Esophagus squamous epithelium (tissue), 5 donors: ENCODE measurements around the gene SREBF2. TPM values are rescaled to one million over a fixed set of nuclear protein-coding genes. Genes with fewer than 3 reads are reported as not detected.

Experiments used
- DNase-seq: peaks from one replicate; lab custom pipeline; 2025; lab: John Stamatoyannopoulos, UW
- H3K27ac ChIP-seq, 4 donors: fragments of 200-600 bp; sonication (generic); one replicate each; pipeline ENCODE4 v1.5.1; 2016 to 2019; ENCODE audit warnings: mild to moderate bottlenecking in 1 of 4
- H3K27me3 ChIP-seq, 4 donors: fragments of 200-600 bp; sonication (generic); 1 replicate in 3 of 4; 2 replicates in 1 of 4; pipeline versions ENCODE4 v1.5.1 to v1.6.0; 2017 to 2021; ENCODE audit warnings: antibody characterized with exemption in 1 of 4
- H3K36me3 ChIP-seq, 3 donors: fragments of 200-600 bp; sonication (generic); one replicate each; pipeline ENCODE4 v1.5.1; 2016 to 2019
- H3K4me1 ChIP-seq, 3 donors: fragments of 200-600 bp; sonication (generic); one replicate each; pipeline ENCODE4 v1.5.1; 2017 to 2019
- H3K4me3 ChIP-seq, 4 donors: fragments of 200-600 bp; sonication (generic); 1 replicate in 3 of 4; 2 replicates in 1 of 4; pipeline ENCODE4 v1.5.1; 2016 to 2019; ENCODE audit warnings: mild to moderate bottlenecking in 2 of 4, moderate library complexity in 1 of 4
- H3K9me3 ChIP-seq, 3 donors: fragments of 200-600 bp; sonication (generic); one replicate each; pipeline ENCODE4 v1.5.1; 2016 to 2019
- POLR2A ChIP-seq, 4 donors: fragments of 450-650 bp; IDR thresholded peaks; one replicate each; pipeline ENCODE4 v1.6.1; 2017; ENCODE audit warnings: antibody characterized with exemption in 4 of 4, mild to moderate bottlenecking in 4 of 4, moderate library complexity in 3 of 4
- WGBS, 2 donors: methylation state at CpG; one replicate each; pipeline ENCODE4 v1.1.5; 2018; 5-methylcytosine and 5-hydroxymethylcytosine counted together
- intact Hi-C: fragments of 100-400 bp; cut with DNase I; formaldehyde crosslinking; loops from one replicate; pipeline ENCODE4 v1.15.0; 2022
- total RNA-seq, 4 donors: library from RNA; depleted of rRNA; stranded (reverse); fragments of >200 nt; gene quantifications; one replicate each; pipeline ENCODE4 v1.1.0, GENCODE V29; 2016
- TF ChIP-seq, protein P1 (sequence below), 6 experiments: fragments of 450-650 bp in 4 of 6; fragments of 200-600 bp in 2 of 6; sonication (generic) in 2 of 6; IDR thresholded peaks; one replicate each; pipeline ENCODE4 v1.5.1; 2016 to 2019; ENCODE audit warnings: antibody characterized with exemption in 6 of 6, mild to moderate bottlenecking in 4 of 6, moderate library complexity in 4 of 6
- donor health status: DM: yes; HTN: yes; CAD: no.

Gene SREBF2
- total RNA-seq, 4 donors from 2014 or later, result 72.8 to 138 (median 98.6) TPM

- intact Hi-C loops, result no loop called here
- WGBS, 2 donors, result 0 to 82% methylated on average over 2 to 3 of the region's 63 CpGs
- Histone ChIP-seq H3K36me3 (no peaks in the 10 kb centered on the region), H3K4me3 (peak within 1 kb of the TSS; percentile 25 to 68 (median 40)), H3K4me1 (peaks cover 34 to 62% (median 45%) of the 10 kb centered on the region in 3 donors), H3K27ac (no peak within 1 kb of the TSS), H3K9me3 (no peaks in the 10 kb centered on the region), H3K27me3 (peaks cover 29 to 100% (median 41%) of the 10 kb centered on the region in 4 donors)
- no peak for TF ChIP-seq POLR2A (IDR thresholded peaks at IDR 0.05)
- TF ChIP-seq, protein P1, sequence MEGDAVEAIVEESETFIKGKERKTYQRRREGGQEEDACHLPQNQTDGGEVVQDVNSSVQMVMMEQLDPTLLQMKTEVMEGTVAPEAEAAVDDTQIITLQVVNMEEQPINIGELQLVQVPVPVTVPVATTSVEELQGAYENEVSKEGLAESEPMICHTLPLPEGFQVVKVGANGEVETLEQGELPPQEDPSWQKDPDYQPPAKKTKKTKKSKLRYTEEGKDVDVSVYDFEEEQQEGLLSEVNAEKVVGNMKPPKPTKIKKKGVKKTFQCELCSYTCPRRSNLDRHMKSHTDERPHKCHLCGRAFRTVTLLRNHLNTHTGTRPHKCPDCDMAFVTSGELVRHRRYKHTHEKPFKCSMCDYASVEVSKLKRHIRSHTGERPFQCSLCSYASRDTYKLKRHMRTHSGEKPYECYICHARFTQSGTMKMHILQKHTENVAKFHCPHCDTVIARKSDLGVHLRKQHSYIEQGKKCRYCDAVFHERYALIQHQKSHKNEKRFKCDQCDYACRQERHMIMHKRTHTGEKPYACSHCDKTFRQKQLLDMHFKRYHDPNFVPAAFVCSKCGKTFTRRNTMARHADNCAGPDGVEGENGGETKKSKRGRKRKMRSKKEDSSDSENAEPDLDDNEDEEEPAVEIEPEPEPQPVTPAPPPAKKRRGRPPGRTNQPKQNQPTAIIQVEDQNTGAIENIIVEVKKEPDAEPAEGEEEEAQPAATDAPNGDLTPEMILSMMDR (IDR thresholded peaks at IDR 0.05), result no peak
- DNase-seq, result no peak
These were observed 82.3 kb downstream of the SREBF2 start, which contains the start of gene SHISA8 for GRCh38 chr22:41915035-41915785. Gene SHISA8 (minus strand): TSS chr22:41915074. CDS start chr22:41914667, 407 bp downstream.

GRCh38 chr22:41915786-41916493, 83.0 kb downstream of the SREBF2 start:
- peaks cover 29 to 58% (median 38%) of the 10 kb centered on the region in 3 donors for H3K4me1 ChIP-seq
- intact Hi-C loops, result no loop called here
- H3K36me3 ChIP-seq, result no peaks in the 10 kb centered on the region
- H3K27me3 ChIP-seq, result peaks cover 23 to 95% (median 40%) of the 10 kb centered on the region in 4 donors
- 60 to 69% methylated on average over 5 to 10 of the region's 11 CpGs for WGBS, 2 donors
- H3K9me3 ChIP-seq, result no peaks in the 10 kb centered on the region
- H3K4me3 ChIP-seq, result no peak overlapping the region
- no peak for DNase-seq
- H3K27ac ChIP-seq, result no peak overlapping the region
- TF ChIP-seq, protein P1 (IDR thresholded peaks at IDR 0.05), result no peak
- no peak for TF ChIP-seq POLR2A (IDR thresholded peaks at IDR 0.05)

DNA sequence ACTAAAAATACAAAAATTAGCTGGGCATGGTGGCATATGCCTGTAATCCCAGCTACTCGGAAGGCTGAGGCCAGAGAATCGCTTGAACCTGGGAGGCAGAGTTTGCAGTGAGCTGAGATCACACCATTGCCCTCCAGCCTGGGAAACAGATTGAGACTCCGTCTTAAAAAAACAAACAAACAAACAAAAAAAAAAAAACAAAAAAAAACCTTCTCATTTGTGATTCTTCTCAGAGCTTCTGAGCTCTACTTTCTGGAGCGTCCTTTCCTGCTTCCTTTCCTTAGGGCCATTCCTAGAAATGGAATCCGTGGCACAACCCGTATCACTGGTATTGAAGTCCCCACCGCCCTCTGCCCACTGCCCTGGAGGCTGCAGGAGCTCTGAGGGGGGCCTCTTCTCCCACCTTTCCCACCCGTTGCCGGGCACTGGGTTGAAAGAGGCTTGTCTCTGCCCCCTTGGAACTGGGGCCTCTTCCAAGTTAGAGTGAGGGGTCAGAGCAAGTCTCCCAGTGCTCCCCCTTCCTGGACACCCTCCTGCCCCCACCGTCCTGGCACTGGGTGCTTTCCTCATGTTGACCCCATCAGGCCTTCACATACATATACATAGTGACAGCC, 83.9 kb downstream of the SREBF2 start:
- Histone ChIP-seq H3K4me3 (no peak overlapping the region), H3K9me3 (no peaks in the 10 kb centered on the region), H3K27me3 (peaks cover 20 to 86% (median 31%) of the 10 kb centered on the region in 4 donors), H3K27ac (no peak overlapping the region), H3K4me1 (peaks cover 26 to 52% (median 35%) of the 10 kb centered on the region in 3 donors), H3K36me3 (no peaks in the 10 kb centered on the region)
- intact Hi-C loops, result no loop called here
- DNase-seq, result no peak
- TF ChIP-seq POLR2A (IDR thresholded peaks at IDR 0.05), result no peak
- TF ChIP-seq, protein P1 (IDR thresholded peaks at IDR 0.05), result no peak
- WGBS, 2 donors, result 59 to 68% methylated on average over 9 to 10 of the region's 10 CpGs

DNA sequence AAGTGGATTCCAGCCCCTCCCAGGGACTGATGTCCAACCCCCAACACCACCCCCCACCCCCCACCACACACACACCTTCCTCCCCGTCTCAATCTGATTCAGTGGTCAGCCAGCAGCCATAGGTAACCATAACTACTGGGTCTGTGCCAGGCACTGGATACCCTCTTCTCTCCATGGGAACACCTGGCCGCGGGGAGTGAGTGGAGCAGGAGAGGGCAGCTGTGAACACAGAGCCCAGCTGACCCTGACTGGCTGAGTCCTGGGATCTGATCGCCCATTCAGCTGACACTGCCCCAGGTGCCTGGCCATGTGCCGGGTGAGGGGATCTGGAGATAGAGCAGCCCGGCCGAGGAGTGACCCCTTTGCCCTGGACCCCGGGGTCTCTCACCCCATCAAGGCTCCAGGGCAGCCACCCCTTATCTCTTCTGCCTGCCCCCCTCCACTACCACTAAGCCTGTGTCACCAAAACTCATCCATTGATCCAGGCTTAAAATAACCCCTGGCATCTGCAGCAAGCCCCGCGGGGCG, 84.5 kb downstream of the SREBF2 start:
- intact Hi-C loops, result no loop called here
- DNase-seq, result no peak
- WGBS, 2 donors, result 58 to 82% methylated on average over 2 to 7 of the region's 11 CpGs
- Histone ChIP-seq H3K36me3 (no peaks in the 10 kb centered on the region), H3K9me3 (no peaks in the 10 kb centered on the region), H3K27ac (no peak overlapping the region), H3K4me3 (no peak overlapping the region), H3K4me1 (peaks cover 26 to 52% (median 35%) of the 10 kb centered on the region in 3 donors), H3K27me3 (peaks cover 16 to 80% (median 26%) of the 10 kb centered on the region in 4 donors)
- no peak for TF ChIP-seq POLR2A (IDR thresholded peaks at IDR 0.05)
- TF ChIP-seq, protein P1 (IDR thresholded peaks at IDR 0.05), result no peak
